ENCODE data around the gene ADGRG6.
"Not testable (repeated sequence)": the region's sequence is repeated elsewhere in the genome, so short reads cannot be mapped to it uniquely, and the experiment has no call there.

ADGRG6 gene

DNA sequence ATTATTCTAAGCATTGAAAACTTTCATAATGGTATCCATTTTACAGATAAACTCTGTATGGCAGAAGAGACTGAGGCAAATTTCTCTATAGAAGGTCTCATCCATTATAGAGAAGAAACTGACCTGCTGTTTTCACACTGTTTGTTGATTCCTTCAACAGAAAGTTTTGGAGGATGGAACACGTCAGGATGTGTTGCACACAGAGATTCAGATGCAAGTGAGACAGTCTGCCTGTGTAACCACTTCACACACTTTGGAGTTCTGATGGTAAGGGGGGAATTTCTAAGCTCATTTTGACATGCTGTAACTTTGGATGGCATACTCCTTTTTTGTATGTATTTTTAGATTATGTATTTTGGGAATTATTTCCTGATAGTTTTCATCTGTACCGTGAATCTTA lies 109.3 kb downstream of the ADGRG6 start:
- no peak for DNase-seq (ENCODE audit: low spot score)

DNA sequence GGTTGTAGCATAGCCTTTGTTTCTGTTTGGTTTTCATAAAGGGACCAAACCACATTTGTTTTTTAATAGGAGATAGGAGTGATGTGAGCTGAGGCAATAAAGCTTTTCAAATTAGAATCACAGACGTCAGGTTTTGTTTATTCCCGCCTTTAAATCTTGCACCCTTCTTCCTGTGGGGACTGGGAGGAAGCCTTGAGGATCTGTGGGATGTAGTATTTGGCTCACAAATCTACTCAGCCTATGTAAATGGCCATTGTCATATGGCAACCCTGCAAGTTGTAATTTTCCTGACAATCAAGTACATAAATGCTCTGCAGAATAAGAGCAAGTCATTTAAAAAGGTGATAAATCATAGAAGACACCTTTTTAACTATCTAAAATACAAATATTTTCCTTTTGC lies 110.4 kb downstream of the ADGRG6 start:
- no peak for DNase-seq (ENCODE audit: low spot score)

DNA sequence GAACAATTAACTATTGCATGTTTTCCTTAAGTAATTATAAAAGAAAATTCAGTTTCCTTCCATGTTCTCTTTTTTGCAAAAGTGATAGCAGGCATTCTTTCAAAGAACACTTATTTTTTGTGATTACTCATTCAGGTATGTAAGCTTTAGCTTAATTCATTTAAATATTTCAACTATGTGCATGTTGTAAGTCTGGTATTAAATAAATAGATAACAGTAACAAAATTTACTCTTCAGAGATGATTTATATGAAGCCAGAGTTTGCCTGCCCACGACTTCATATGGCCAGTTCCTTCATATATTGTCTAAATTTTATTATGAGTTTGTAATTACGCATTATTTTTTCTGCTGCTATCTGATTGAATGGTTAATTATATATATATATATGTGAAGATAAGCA lies 110.9 kb downstream of the ADGRG6 start:
- DNase-seq (ENCODE audit: low spot score), result no peak

DNA sequence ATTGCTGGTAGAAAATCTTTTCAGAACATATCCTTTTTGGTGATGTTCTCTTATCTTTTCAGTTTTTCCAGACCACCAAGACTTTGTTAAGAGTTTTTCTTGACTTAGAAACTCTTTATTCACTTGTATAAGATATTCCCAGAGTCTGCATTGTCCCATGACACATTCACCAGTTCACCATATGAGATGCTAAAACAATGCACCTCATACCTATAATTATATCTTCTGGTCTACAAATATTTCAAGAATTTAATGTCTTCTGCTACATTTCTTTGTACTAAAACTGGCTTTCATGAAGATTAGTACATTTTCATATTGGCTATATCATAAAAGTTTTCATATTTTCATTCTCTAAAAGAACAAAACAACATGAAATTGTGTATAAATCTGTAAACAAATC lies 111.3 kb downstream of the ADGRG6 start:
- DNase-seq (ENCODE audit: low spot score), result no peak

DNA sequence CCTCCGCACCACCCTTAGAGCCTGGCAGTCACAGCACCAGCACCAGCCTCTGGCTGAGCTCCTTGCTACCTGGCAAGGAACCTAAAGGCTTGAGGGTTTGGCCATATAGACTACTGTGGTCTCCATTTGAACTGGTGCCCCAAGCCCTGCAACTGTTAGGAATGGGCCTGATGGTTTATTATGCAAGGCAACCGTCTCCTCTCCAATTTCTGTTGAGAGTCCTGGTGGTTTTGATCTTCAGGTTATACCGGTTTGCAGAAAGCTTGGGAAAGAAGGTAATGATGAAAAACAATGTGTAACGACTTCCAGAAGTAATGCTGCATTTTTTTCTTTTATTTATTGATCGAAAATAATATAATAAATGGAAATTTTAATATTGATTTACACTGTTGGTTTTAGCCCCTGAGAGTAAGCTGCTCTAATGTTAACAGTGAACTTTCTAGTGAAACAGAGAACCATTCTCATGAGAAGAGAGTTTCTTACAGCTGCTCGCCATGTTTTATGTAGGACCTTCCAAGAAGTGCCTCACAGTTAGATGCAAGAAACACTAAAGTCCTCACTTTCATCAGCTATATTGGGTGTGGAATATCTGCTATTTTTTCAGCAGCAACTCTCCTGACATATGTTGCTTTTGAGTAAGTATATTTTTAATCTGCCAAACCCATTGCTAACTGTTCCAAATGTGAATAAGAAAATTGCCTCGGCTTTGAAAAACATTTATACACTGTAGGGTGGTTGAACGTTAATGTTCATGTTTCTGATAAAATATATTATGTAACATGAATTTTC lies 112.8 kb downstream of the ADGRG6 start:
- DNase-seq (ENCODE audit: low spot score), result no peak

DNA sequence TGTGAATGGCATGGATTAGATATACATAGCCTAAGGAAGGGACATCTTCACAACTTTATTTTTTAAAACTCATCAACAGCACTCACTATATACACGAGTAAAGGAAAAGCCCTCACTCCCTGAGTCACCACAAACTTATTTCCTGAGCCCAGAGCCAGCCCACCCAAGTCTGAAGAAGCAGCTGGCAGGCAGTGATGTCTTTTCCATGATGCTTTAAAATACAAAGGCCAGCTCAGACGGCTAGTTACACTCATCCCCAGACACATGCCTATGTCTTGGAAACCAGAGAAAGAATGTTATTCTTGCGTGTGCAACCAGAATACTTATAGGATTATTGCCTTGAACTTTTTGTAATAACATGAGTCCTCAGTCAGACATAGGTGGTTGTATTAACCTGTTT lies 114.4 kb downstream of the ADGRG6 start:
- DNase-seq (ENCODE audit: low spot score), result no peak

DNA sequence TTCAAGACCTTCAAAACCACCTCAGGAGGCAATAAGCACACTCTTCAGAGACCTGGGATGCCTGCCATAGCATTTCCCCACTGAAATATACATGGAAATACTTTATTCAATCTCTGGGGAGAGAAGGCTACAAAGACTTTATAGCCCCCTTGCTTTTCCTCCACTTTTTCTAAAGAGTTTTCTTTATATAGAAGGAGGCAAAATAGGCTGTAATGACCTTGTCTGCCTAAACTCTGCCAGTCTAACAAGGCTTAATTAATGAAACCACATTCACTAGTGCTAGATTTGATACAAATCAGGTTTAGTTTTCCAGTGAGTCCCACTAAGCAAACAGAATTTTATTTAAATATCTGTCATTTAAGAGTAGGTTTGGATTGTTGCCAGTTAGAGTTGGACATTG lies 114.9 kb downstream of the ADGRG6 start:
- no peak for DNase-seq (ENCODE audit: low spot score)

DNA sequence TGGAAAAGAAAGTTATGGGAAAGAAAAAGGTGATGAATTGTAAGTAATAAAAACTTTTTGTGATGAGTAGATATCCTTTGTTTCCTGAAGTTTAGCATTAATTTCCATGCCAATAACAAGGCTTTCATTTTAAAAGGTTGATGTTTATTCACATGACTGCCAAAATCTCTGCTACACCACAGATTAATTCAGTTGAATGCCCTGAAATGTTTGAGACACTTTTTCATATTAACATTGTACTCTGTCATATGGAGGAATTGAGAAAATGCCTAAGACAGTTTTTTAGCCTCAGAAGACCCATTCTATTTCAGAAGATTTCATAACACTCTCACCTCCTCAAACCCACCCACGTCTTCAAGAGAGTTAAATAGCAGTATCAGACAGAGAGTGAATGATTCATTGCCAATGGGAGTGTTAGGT lies 115.5 kb downstream of the ADGRG6 start:
- no peak for DNase-seq (ENCODE audit: low spot score)

DNA sequence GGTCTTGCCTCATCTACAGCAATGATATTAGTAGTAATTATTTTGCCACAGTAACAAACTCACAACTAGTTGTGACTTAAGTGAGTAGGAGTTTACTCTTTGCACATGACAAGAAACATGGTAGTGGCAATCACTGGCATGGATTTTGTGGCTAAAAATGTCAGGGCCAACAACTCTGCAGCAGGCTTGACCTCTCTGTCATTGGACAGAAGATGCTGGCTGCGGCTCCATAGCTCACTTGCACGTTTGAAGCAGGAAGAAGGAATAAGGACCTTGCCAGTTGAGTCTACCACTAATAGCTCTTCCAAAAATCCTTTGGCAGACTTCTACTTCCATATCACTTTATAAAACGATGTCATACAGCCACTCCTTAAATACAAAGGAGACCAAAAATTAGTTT lies 117.3 kb downstream of the ADGRG6 start:
- DNase-seq (ENCODE audit: low spot score), result no peak

DNA sequence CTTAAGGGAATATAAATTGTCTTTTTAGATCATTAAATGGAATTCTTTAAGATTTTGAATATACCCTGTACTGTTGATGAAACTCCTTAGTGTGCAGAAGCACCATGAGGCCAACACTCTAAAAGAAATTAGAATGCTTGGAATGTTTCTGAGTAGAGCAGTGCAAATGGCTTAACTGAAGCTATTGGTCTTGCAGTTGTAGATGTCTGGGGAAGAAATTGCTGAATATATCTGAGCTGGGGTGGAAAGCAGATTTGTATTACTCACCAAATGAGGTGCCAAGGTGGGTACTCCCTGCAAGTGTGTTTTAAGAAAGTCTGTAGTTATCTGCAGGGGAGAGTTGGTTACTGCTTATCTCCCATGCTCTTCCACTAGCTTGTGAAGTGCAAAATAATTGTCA lies 119.0 kb downstream of the ADGRG6 start:
- DNase-seq (ENCODE audit: low spot score), result no peak

DNA sequence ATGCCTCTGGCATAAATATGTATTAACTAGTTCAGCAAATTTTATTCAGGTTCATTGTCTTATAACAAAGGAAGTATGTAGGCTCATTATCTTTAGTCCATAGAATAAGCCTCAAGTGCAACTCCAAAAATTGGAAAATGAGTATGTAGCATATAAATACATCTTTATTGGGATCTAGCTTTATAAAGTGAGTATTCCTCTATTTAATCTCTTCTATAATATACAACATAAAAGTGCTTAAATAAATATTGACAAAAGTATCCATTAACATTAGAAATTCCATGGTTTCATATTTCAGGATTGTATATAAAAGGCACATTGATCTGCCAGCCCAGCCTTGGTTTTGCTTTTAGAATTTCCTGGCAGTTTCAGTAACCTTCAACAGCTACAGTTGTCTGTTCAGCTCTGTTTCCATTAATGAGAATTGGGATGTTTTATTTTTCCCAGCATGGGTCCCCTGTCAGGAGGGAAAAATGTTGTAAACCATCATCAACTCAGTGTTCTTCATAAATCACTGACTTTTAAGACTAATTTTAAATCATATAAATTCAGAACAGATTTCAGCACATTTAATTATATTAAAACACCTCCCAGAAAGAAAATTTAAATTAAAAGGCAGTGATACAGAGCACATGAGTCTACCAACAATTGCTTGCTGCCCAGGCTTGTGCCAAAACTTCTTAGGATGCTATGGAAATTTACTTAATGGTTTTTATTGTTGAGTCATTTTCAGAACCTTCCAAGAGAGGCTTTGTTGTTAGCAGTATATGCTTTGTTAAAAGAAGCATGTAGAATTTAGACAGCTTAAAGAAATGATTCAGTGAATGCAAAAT lies 119.7 kb downstream of the ADGRG6 start:
- DNase-seq (ENCODE audit: low spot score), result no peak

DNA sequence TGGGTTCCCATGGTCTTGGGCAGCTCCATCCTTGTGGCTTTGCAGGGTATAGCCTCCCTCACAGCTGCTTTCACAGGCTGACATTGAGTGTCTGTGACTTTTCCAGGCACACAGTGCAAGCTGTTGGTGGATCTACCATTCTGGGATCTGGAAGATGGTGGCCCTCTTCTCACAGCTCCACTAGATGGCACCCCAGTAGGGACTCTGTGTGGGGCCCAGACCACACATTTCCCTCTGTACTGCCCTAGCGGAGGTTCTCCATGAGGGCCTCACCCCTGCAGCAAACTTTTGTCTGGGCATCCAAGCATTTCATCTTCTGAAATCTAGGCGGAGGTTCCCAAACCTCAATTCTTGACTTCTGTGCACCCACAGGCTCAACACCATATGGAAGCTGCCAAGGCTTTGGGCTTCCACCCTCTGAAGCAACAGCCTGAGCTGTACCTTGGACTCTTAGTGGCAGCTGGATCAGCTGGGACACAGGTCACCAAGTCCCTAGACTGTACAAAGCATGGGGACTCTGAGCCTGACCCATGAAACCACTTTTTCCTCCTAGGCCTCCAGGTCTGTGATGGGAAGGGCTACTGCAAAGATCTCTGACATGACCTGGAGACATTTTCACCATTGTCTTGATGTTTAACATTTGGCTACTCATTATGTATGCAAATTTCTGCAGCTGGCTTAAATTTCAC lies 124.8 kb downstream of the ADGRG6 start:
- DNase-seq (ENCODE audit: low spot score), result not testable (repeated sequence)

DNA sequence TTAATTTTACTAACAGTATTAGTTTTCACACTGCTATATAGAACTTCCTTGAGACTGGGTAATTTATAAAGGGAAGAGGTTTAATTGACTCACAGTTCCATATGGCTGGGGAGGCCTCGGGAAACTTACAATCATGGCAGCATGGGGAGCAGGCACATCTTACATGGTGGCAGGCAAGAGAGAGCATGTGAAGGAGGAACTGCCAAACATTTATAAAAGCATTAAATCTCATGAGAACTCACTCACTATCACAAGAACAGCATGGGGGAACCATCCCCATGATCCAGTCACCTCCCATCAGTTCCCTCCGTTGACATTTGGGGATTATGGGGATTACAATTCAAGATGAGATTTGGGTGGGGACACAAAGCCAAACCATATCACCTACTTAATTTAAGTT lies 126.7 kb downstream of the ADGRG6 start:
- not testable (repeated sequence) for DNase-seq (ENCODE audit: low spot score)

DNA sequence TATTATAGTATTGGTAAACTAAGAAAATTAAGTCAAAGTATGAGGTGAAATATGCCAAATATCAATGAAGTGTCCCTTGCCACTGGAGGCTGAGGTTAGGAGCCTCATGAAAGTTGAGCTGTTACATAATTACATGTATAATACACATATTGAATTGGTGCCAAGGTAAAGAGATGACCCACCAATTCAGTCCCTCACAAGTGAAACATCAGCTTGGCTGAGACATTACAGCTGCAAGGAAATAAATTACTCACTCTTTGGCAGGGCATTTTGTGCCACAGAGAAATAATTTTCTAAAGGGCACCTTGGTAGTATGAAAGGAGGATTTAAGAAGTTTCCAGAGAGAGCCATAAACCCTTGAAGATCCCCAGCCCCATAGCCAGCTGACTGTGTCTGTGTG lies 127.4 kb downstream of the ADGRG6 start:
- DNase-seq (ENCODE audit: low spot score), result no peak

DNA sequence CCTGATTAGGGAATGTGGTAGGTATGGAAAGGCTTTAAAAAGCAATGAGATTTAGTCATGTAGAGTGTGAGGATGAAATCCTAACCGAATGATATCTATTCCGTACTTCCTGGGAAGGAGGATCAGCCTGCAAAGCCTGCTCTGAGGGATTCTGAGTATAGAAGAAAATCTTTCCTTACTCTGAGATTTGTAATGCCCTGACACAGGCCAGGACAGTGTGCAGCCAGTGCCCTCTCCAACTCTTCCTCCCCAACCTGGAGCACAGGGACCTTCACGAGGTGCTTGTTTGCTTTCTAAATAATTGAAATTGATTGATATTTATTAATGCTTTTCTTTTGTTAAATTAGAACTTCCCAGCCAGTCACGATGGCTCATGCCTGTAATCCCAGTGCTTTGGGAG lies 131.6 kb downstream of the ADGRG6 start:
- DNase-seq (ENCODE audit: low spot score), result no peak

DNA sequence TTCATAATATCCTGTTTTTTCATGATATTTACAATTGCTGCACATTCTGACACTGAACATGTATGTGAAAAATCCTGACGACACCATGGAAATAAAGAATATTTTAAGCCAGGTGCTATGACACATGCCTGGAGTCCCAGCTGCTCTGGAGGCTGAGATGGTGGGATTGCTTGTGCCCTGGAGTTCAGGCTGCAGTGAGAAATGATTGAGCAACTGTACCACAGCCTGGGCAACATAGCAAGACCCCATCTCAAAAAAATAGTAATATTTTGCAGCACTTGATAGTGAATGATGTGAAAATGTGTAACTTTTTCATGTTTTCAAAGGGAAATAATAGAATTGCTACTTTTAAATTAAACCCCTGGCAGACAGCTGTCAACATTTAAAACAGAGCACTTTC lies 137.1 kb downstream of the ADGRG6 start:
- no peak for DNase-seq (ENCODE audit: low spot score)

DNA sequence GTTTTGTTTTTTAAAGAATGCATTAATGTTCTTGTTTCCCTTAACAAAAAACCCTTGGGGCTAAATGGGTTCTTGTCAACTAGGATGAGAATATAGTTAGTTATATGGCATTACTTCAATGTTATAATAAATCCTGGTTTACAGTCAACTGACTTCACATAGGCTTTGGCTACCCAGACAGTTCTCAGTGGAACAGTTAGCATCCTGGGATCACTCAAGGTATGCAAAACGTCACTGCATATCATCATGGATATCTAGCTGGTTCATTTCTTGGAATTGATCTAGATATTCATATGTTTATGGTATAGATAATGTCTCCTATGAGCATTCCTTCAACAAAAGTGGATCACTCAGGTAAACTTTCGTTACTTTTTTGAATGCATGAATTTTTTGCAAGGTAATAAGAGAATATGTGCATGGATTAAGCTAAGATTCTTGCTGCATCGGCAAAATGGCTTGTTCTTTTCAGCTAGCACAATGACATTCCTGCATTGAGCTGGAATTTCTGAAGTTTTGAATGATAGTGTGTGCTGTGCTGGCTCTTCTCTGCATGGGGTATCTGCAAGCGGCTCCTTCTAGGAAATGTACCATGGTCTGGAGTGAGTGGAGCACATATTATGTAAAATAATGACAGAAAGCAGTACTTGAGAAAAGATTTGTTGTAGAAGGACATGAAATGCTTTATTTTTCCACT lies 138.9 kb downstream of the ADGRG6 start:
- DNase-seq (ENCODE audit: low spot score), result no peak

DNA sequence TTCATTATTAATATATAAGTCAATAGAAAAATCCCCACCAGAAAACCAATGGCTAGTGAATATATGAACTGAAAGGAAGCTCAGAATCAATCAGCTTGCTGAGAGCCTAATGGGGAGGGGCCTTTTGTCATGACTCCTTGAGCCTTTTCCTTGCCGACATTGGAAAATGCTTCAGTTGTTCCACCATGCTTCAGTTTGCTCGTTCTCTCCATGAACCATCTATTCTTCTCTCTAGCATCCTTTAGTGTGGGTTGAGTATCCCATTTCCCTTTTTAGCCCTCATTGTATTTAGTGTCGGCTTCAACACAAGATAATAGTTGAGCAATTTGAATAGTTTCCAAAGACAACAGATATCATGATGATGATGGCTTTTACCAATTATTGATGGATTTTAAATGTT lies 139.9 kb downstream of the ADGRG6 start:
- DNase-seq (ENCODE audit: low spot score), result no peak

DNA sequence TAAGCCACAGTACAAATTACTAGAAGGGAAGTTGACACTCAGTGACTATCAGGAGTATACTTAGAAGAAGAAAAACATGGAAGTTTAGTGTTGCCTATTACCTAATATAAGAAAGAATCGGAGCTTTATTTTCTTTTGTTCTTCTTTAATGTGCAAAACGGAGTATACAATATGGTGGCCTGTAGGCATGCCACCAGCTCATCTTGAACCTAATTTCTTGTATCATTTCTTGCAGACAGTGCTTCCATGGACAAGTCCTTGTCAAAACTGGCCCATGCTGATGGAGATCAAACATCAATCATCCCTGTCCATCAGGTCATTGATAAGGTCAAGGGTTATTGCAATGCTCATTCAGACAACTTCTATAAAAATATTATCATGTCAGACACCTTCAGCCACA lies 141.3 kb downstream of the ADGRG6 start:
- DNase-seq (ENCODE audit: low spot score), result no peak

DNA sequence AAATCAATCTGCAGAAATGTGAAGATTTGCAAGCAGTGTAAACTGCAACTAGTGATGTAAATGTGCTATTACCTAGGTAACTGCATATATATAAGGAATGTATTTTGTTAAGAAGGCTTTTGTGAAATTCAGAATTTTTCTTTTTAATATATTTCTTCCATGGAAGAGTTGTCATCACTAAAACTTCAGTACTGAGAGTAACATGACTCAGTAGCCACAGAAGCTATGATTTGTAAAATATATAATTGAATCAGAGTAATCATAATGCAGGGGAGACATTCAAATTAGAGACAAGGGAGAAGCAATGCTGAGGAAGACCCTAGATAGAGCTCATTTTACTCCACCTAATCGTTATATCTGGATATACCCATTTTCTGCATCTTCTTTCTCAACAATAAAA lies 141.7 kb downstream of the ADGRG6 start:
- DNase-seq (ENCODE audit: low spot score), result no peak

DNA sequence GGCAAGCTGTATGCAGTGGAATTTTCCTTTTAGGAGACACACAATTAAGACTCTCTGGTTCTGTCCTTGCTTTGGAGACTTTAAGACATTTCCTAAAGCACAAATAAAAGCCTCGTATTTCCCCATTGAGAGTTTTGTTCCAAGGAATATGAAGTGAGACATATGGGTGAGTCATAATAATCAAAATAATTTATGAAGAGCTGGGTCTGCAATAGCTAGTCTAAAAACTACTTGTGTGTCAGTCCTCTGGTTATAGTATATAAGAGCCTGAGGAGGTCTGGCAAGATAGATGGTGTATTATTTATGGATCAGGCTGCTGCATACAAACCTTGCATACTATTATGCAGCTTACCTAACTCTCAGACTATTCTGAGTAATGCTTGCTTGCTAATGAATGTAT lies 142.6 kb downstream of the ADGRG6 start:
- no peak for DNase-seq (ENCODE audit: low spot score)

DNA sequence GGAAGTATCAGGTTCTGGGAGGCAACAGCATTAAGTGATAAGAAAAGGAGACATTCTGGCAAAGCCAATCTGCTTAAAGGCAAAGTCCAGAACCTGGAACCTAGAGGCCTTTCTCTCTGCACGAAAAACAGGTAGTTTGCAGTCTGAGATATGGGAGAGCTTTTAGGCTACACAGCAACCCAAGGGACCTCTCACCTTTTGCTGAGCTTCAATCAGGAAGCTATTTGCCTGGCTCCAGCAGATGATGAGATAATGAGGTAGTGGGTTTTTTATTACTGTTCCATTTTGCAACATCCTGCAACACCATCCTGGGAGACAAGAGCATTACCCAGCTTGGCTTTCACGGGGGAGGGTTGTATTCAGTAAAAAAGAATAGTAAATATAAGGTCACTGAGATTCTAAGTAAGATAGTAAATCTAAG lies 143.1 kb downstream of the ADGRG6 start:
- DNase-seq (ENCODE audit: low spot score), result no peak

Data from activated CD4-positive, alpha-beta T cell treated with anti-CD3 and anti-CD28 coated beads, Interleukin-2, Interleukin-4, amounts not matched to agents 100 ng/mL and 50 ng/mL, durations not matched to agents 16 hours and 8 hours (primary cell).